Measurements from ENCODE around the gene GNA12.

DNA sequence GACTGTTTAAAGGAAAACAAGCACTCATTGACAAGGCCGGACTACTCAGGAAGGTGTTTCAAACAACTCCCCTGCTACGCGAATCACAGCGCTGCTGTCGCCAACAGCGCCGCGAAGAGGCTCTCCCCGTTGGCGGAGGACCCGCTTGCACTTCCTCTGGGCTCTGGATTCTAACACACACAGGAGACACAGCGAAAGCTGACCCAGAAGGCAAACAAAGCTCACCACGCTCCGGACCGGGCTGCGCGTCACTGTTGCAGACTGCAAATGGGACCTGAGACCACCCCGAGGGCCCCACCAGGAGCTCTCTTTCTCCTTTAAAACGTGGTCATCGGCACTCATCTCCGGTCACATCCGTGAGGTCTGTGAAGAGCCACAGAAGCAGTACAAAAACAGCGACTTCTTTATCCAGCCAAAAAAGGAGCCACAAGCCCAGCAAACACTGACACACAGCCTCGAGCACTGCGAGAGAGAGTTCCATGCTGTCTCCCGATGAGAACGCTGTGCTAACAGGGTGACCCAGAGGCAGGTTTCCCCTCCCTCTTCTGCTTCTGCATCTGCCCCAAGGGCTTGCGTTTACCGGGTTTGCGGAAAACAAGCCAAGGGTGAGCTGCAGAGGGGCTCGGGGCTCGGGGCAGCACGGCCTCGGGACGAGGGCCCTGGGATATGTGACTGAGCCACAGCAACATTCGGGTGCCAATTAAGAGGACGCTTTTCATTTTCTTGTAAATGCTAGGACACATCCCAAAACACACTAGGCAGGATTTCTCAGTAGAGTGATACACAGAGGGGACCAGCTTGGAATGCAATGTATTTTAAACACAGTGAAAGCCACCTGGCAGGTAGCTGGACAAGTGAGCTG is 114.8 kb downstream of the GNA12 start:
- TF ChIP-seq POLR2A (IDR thresholded peaks at IDR 0.05) (no peak), CTCF (IDR thresholded peaks at IDR 0.05) (no peak)

Measured in lower leg skin (tissue), 3 donors.